Measurements from ENCODE around the gene HOXA3. TPM values are rescaled to one million over a fixed set of nuclear protein-coding genes. Genes with fewer than 3 reads are reported as not detected.

The HOXA3 gene
- total and polyA plus RNA-seq, 2 of the 13 experiments (the other 11 are each of a cell fraction or from before 2014, with no cell fraction given) = 2.9 to 4.6 TPM

DNA sequence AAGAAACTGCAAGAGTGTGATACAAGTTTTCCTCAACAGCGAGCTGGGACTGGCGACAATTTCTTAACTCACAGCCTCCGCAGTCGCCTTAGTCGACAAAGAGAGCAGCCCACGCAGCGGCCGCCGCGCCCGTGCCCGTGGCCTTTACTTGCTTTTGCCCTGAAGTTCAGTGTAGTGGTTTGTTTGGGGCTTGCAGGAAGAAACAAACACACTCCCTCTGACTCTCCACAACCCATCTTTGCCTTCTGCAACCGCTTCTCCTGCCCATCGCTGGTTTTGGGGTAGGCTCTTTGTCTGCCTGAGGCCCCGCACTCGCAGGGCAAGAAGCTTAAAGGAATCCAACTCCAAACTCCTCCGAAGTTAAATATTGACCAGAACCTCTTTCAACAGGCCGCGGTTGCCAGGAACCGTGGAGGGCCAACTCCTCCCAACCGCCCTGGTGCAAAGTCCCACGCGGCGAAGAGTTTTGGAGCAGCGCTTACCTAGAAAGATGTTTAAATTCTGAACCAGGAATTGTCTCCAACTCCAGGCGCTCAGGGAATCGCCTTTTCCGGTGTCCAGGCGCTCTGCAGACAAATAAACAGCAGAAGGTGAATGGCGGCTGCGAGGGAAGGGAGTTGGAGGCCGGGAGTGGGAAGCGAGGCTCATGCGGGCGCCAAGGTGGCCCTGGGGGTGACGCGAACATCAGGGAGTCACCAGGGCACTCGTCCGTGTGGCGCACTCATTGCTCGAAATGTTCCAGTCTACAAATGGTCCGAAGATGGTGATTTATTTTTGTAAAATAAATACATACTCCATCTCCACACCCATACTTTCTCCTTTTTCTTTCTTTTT lies 30.1 kb downstream of the HOXA3 start (continued):
- TF ChIP-seq ZNF460 (CRISPR knock-in tag; IDR thresholded peaks at IDR 0.05; ENCODE audit: borderline replicate concordance) (no peak; the same call in 1 of the 2 replicates), ZNF546 (CRISPR knock-in tag; conservative IDR thresholded peaks at IDR 0.05) (0 out of 2 replicates have a peak, but pooled peaks have one; percentile 40), ONECUT2 (CRISPR knock-in tag; IDR thresholded peaks at IDR 0.05) (no peak), ZBTB20 (CRISPR knock-in tag; IDR thresholded peaks at IDR 0.05; ENCODE audit: borderline replicate concordance, low read depth) (peak; percentile 21; the same call in 1 of the 2 replicates), MAFF (IDR thresholded peaks at IDR 0.05; ENCODE audit: low read depth, low read length) (no peak), SP140L (CRISPR knock-in tag; IDR thresholded peaks at IDR 0.05; ENCODE audit: borderline replicate concordance) (no peak), ZNF570 (CRISPR knock-in tag; IDR thresholded peaks at IDR 0.05; ENCODE audit: borderline replicate concordance) (no peak), ZEB1 (IDR thresholded peaks at IDR 0.05; ENCODE audit: insufficient replicate concordance, low read depth) (no peak), ZNF607 (CRISPR knock-in tag; IDR thresholded peaks at IDR 0.05; ENCODE audit: borderline replicate concordance) (no peak), IKZF1 (IDR thresholded peaks at IDR 0.05) (no peak), ARNT2 (CRISPR knock-in tag; IDR thresholded peaks at IDR 0.05; ENCODE audit: low read depth) (no peak), KLF16 (CRISPR knock-in tag; IDR thresholded peaks at IDR 0.05) (peak in 1 of 2 experiments; percentile 70; a peak in 2 of 4 replicates), FOXC1 (CRISPR knock-in tag; IDR thresholded peaks at IDR 0.05; ENCODE audit: borderline replicate concordance) (no peak; the same call in 1 of the 2 replicates), TCF7 (IDR thresholded peaks at IDR 0.05; ENCODE audit: low read depth) (peak; percentile 92)
- TF ChIP-seq, protein P1, sequence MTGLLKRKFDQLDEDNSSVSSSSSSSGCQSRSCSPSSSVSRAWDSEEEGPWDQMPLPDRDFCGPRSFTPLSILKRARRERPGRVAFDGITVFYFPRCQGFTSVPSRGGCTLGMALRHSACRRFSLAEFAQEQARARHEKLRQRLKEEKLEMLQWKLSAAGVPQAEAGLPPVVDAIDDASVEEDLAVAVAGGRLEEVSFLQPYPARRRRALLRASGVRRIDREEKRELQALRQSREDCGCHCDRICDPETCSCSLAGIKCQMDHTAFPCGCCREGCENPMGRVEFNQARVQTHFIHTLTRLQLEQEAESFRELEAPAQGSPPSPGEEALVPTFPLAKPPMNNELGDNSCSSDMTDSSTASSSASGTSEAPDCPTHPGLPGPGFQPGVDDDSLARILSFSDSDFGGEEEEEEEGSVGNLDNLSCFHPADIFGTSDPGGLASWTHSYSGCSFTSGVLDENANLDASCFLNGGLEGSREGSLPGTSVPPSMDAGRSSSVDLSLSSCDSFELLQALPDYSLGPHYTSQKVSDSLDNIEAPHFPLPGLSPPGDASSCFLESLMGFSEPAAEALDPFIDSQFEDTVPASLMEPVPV (CRISPR knock-in tag; IDR thresholded peaks at IDR 0.05) = 0 out of 2 replicates have a peak, but pooled peaks have one; percentile 27
- TF ChIP-seq, protein P2, sequence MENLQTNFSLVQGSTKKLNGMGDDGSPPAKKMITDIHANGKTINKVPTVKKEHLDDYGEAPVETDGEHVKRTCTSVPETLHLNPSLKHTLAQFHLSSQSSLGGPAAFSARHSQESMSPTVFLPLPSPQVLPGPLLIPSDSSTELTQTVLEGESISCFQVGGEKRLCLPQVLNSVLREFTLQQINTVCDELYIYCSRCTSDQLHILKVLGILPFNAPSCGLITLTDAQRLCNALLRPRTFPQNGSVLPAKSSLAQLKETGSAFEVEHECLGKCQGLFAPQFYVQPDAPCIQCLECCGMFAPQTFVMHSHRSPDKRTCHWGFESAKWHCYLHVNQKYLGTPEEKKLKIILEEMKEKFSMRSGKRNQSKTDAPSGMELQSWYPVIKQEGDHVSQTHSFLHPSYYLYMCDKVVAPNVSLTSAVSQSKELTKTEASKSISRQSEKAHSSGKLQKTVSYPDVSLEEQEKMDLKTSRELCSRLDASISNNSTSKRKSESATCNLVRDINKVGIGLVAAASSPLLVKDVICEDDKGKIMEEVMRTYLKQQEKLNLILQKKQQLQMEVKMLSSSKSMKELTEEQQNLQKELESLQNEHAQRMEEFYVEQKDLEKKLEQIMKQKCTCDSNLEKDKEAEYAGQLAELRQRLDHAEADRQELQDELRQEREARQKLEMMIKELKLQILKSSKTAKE (CRISPR knock-in tag; IDR thresholded peaks at IDR 0.05; ENCODE audit: borderline replicate concordance) = peak; percentile 66
- TF ChIP-seq, protein P3, sequence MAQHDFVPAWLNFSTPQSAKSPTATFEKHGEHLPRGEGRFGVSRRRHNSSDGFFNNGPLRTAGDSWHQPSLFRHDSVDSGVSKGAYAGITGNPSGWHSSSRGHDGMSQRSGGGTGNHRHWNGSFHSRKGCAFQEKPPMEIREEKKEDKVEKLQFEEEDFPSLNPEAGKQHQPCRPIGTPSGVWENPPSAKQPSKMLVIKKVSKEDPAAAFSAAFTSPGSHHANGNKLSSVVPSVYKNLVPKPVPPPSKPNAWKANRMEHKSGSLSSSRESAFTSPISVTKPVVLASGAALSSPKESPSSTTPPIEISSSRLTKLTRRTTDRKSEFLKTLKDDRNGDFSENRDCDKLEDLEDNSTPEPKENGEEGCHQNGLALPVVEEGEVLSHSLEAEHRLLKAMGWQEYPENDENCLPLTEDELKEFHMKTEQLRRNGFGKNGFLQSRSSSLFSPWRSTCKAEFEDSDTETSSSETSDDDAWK (CRISPR knock-in tag; IDR thresholded peaks at IDR 0.05) = no peak
- TF ChIP-seq, protein P4, sequence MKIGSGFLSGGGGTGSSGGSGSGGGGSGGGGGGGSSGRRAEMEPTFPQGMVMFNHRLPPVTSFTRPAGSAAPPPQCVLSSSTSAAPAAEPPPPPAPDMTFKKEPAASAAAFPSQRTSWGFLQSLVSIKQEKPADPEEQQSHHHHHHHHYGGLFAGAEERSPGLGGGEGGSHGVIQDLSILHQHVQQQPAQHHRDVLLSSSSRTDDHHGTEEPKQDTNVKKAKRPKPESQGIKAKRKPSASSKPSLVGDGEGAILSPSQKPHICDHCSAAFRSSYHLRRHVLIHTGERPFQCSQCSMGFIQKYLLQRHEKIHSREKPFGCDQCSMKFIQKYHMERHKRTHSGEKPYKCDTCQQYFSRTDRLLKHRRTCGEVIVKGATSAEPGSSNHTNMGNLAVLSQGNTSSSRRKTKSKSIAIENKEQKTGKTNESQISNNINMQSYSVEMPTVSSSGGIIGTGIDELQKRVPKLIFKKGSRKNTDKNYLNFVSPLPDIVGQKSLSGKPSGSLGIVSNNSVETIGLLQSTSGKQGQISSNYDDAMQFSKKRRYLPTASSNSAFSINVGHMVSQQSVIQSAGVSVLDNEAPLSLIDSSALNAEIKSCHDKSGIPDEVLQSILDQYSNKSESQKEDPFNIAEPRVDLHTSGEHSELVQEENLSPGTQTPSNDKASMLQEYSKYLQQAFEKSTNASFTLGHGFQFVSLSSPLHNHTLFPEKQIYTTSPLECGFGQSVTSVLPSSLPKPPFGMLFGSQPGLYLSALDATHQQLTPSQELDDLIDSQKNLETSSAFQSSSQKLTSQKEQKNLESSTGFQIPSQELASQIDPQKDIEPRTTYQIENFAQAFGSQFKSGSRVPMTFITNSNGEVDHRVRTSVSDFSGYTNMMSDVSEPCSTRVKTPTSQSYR (CRISPR knock-in tag; IDR thresholded peaks at IDR 0.05; ENCODE audit: borderline replicate concordance) = no peak
- TF ChIP-seq, protein P5, sequence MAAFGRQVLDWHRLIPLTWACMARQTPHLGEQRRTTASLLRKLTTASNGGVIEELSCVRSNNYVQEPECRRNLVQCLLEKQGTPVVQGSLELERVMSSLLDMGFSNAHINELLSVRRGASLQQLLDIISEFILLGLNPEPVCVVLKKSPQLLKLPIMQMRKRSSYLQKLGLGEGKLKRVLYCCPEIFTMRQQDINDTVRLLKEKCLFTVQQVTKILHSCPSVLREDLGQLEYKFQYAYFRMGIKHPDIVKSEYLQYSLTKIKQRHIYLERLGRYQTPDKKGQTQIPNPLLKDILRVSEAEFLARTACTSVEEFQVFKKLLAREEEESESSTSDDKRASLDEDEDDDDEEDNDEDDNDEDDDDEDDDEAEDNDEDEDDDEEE (CRISPR knock-in tag; IDR thresholded peaks at IDR 0.05) = no peak

All from HepG2 (cell line).